Measurements from ENCODE around the gene JAKMIP3.
A peak's percentile ranks its signal among the peaks of the same experiment; 100 is the strongest.

Gene JAKMIP3

GRCh38 chr10:132022241-132022640 lies 43.5 kb upstream of the JAKMIP3 start:
- H3K4me3 ChIP-seq (ENCODE audit: low read depth, low read length) = no peak overlapping the region
- TF ChIP-seq, protein P1, sequence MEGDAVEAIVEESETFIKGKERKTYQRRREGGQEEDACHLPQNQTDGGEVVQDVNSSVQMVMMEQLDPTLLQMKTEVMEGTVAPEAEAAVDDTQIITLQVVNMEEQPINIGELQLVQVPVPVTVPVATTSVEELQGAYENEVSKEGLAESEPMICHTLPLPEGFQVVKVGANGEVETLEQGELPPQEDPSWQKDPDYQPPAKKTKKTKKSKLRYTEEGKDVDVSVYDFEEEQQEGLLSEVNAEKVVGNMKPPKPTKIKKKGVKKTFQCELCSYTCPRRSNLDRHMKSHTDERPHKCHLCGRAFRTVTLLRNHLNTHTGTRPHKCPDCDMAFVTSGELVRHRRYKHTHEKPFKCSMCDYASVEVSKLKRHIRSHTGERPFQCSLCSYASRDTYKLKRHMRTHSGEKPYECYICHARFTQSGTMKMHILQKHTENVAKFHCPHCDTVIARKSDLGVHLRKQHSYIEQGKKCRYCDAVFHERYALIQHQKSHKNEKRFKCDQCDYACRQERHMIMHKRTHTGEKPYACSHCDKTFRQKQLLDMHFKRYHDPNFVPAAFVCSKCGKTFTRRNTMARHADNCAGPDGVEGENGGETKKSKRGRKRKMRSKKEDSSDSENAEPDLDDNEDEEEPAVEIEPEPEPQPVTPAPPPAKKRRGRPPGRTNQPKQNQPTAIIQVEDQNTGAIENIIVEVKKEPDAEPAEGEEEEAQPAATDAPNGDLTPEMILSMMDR (IDR thresholded peaks at IDR 0.05; ENCODE audit: low read depth, low read length) = no peak

GRCh38 chr10:132023092-132023811 lies 42.5 kb upstream of the JAKMIP3 start:
- TF ChIP-seq, protein P1 (IDR thresholded peaks at IDR 0.05; ENCODE audit: low read depth, low read length) = peak; percentile 78
- H3K4me3 ChIP-seq (ENCODE audit: low read depth, low read length) = peak overlapping the region; percentile 26

GRCh38 chr10:132027423-132027983 lies 38.2 kb upstream of the JAKMIP3 start:
- no peak overlapping the region for H3K4me3 ChIP-seq (ENCODE audit: low read depth, low read length)
- TF ChIP-seq, protein P1 (IDR thresholded peaks at IDR 0.05; ENCODE audit: low read depth, low read length) = no peak

DNA sequence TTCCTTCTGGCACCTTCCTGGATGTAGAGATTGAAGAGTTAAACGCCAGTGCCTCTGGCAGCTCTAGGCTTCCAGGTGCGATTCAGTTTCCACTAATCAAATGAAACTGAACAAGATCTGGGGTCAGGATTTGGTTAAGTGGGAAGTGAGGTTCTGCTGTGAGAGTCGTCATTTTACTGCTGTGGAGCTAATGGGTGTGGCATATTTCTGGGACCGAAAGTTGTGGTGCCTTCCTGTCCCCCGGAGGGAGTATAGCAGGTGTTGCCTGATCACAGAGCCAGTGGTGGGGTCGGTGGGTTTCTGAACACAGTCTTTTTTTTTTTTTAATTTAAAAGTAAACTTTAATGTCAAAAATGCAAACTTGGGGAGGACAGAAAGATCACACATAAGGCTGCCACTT lies 37.0 kb upstream of the JAKMIP3 start:
- no peak overlapping the region for H3K4me3 ChIP-seq (ENCODE audit: low read depth, low read length)
- TF ChIP-seq, protein P1 (IDR thresholded peaks at IDR 0.05; ENCODE audit: low read depth, low read length) = no peak

DNA sequence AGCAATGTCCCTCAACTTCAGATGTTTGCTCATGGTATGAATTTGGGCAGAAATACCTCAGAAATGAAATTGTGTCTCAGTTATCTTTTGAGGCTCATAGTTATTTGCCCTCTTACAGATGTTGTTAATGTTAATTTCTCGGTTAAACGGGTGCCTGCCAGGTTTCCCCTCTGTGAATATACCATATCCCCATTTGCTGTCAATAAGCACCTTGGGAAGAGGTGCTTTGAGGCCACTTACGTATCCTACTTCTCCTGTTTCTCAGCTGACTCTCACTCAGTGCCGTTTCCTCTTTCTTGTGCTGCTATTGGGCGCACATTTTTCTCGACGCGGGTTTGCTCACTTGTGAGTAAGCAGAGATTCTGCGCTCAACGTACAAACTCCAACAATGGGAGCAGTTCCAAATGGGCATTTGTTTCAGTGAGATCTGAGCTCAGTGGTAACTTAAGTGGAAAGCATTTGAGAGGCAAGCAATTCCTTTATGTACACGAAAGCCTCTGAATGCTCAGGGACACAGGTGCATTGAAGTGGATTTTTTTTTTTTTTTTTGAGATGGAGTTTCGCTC lies 34.8 kb upstream of the JAKMIP3 start:
- H3K4me3 ChIP-seq (ENCODE audit: low read depth, low read length) = no peak overlapping the region
- TF ChIP-seq, protein P1 (IDR thresholded peaks at IDR 0.05; ENCODE audit: low read depth, low read length) = no peak

DNA sequence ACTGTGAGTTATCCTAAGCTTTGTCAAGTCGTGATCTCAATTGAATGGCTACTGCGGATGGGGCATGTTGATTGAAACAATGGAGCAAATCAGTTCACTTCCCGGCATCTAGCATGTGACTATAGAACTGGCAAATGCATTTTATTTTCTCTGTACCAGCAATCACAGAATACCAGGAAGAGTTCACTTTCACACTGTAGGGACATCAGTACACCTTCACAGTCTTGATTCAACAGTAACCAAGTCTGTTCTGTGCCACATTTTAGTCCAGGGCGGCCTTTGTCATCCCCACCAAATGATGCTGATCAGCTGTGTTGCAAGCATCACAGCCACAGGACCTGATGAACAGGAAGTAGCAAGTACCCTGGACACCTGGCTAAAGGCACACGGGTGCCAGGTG lies 32.1 kb upstream of the JAKMIP3 start:
- TF ChIP-seq, protein P1 (IDR thresholded peaks at IDR 0.05; ENCODE audit: low read depth, low read length) = no peak
- no peak overlapping the region for H3K4me3 ChIP-seq (ENCODE audit: low read depth, low read length)

DNA sequence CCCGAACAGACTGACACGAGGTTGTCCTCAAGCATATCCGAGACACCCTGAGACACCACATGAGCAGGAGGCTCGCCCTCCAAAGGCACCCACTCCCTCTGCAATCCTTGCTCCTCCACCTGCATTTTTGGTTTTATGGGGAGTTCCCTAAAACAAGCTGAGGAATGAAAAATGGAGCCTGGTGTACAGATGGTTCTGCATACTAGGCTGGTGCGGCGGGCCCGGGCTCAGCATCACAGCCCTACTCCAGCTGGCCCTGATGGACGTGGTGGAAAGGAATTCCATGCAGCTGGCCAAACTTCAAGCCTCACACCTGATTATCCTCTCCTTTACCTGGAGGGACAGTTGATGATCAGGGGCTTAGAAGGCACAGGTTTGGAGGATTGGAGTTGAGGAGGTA lies 30.3 kb upstream of the JAKMIP3 start:
- no peak overlapping the region for H3K4me3 ChIP-seq (ENCODE audit: low read depth, low read length)
- TF ChIP-seq, protein P1 (IDR thresholded peaks at IDR 0.05; ENCODE audit: low read depth, low read length) = no peak

Data from WI38 (cell line).